ELF-1 (cell line): ENCODE data around the gene BRME1.

Source experiments
- DNase-seq: peaks from one replicate; pipeline ENCODE4 v3.0.0-alpha.2; 2016; ENCODE audit warnings: low read depth, low spot score

BRME1 gene

DNA sequence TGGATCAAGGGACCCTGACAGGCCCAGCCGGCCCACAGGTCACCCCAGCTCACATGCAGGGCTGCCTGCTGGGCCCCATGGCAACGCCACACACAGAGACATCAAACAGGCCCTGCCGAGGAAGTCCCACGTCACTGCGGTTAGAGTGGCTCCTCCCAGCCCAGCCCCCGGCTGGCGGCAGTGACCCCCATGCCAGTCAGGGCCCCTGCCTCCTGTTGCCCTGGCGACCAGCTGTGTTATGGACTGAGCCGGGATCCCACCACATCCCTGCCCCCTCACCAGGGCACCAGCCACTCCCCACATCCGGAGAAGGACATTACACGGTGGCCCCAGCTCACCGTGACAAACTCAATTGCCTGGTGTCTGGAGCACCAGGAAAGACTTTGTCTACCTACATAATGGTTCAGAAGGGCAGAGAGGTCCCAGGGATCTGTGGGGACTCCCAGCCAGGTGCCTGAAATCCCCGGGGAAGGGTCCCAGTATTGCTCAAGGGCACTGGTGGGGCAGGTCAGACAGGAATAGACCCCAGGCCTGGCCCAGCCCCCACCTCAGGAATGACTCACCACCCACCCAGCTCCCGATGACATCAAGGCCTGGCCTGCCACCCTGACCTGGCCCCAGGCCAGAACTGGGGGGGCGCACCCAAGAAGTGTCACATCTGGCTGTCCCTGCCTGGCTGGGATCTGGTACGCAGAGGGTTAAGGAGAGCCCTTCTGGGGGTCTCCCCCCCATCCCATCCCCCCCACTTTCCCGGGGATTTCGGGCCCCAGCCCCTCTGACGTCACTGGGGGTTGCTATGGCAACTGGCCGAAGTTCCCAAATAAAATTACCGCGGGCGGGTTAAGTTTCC is 59.1 kb downstream of the BRME1 start:
- peak; percentile 97 for DNase-seq

DNA sequence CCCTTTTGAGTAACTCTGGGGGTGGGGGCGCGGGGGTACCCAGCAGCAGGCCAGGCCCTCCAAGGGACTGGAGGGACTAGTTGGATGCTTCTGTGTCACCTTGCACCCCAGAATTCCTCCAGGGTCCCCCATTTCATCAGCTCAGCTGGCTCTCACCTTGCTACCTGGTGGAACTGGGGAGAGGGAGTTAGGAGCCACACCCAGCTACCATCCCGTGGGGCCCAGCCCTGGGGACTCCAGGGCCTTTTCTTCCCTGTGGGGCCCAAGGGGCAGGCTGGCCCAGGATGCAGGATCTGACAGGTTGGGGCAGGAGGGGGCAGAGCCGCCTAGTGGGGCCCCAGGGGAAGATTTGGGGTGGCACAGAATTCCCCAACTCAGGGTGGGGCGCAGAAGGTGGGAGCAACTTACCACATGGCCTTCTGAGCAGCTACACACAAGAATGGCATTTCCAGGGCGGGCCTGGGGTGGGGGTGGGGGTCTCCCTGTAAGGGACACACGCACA is 61.7 kb downstream of the BRME1 start:
- peak; percentile 4 for DNase-seq

DNA sequence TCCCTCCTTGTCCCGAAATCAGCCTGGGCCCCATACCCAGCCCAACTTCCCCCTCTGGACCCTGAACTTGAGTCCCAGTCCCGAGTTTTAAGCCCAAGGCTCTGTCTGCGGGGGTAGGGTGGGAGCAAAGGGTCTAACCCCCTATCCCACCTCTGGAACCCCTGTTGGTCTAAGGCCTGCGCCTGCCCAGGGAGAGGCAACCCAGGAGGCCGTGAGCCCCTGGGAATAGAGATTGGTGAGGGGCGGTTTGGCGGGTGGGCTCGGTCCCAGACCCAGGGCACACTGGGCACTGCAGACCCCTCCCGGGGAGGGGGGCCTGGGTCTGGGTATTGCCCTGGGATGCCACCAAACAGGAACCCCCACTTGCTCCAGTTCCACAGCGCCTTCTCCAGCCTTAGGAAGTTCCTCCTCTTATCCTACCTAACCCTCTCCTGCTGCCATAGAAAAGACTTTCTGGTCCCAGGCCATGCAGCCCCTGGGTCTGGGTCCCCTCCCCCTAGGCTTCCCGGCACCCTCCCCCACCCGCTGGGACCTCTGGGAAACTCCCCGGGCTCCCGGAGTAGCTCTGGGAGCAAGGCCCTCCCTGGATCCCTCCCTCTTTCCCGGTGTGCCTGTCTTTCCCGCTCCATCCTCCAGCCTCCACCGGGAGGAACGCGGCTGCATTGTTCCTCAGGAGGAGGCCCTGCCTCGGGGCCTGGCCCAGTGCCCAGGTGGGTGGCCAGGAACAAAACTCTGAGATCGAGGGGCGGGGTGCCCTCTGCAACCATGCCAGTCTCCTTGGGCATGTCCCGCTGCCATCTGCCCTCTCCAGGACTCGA is 62.6 kb downstream of the BRME1 start:
- peak; percentile 67 for DNase-seq

DNA sequence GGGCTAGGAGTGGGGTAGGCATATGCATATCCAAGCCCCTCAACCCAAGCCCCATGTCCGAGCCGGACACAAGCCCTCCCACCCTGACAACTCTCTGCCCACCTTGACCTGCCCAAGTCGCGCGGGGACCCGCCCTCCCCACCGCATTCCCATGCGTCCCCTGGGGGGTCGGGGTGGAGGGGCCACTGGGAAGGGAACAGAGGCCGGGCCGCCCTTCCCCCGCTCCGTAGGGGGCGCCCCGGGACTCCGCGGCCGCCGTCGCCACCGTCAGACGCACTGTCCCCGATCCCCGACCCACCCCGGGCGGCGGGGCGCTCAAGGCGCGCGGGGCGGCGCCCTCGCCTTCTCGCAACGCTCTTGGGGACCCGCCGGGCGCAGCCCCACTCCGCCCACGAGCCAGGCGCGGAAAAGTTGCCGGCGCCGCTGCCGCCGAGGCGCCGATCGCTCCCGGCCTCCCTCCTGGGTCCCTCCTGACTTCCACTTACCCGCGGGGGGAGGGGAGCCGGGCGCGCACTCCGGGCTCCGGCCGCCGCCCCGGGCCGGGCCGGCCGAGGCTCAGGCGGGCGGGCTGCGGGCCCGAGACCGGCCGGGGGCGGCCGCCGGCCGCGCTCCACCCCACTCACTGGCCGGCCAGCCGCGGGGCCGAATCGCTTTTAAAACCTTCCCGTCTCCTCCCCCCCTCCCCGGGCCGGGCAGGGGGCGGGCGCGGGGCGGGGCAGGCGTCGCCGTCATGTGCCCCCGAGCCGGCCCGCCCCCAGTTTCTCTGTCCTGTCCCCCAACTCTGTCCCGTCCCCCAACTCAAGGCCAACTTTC is 63.4 kb downstream of the BRME1 start:
- peak; percentile 45 for DNase-seq

DNA sequence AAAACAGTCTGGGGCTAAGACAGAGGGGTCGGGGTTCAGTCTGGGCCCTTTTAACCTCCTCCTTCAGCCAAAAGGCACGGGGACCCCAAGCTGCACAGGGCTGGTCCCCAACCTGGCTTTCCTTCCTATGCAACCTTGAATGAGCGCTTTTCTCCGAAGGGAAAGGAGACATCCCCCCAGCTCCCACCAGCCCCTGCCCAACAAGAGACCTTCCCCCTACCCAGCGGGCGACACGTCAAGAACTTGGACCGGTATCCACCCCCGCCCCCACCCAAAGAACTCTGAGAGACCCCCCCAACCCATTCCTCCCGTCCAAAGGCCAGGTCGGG is 64.0 kb downstream of the BRME1 start:
- no peak for DNase-seq

DNA sequence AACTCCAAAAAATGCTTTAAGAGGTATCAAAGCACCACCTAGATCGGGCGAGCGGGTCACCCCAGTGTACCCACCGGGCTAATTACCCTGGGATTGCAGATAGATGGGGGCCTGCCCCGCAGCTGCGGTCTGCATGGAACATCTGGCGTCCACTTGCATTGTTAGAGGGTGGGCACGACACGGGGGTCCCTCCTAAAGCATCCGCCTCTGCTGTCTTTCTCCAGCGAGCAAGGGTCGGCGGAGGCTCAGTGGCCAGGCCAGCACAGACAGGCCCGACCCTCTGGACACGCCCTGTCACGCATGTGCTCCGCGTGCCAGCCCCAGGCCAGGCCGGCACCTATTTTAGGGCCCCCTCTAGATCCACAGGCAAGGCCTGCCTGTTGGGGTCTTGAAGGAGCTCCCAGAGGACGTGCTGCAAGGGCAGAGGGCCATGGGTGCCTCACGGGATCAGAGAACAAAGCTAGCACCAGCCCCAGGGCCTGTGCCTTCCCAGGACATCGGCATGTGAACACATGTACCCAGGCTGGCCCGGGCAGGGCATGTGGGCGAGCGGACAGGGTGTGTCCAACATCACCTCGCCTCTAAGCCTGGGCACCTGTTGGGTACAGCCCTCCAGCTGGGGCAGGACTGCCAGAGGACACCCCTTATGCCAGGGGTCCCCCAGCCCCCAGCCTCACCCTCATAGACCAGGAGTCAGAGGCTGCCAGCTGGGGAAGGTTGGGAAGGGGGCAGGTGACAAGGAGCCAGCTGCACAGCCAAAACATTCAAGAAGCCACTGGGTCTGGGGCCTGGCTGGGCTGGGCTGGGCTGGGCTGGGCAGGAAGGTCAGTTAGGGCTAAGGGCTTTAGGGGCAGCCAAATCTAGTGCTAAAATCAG is 64.6 kb downstream of the BRME1 start:
- peak; percentile 47 for DNase-seq

DNA sequence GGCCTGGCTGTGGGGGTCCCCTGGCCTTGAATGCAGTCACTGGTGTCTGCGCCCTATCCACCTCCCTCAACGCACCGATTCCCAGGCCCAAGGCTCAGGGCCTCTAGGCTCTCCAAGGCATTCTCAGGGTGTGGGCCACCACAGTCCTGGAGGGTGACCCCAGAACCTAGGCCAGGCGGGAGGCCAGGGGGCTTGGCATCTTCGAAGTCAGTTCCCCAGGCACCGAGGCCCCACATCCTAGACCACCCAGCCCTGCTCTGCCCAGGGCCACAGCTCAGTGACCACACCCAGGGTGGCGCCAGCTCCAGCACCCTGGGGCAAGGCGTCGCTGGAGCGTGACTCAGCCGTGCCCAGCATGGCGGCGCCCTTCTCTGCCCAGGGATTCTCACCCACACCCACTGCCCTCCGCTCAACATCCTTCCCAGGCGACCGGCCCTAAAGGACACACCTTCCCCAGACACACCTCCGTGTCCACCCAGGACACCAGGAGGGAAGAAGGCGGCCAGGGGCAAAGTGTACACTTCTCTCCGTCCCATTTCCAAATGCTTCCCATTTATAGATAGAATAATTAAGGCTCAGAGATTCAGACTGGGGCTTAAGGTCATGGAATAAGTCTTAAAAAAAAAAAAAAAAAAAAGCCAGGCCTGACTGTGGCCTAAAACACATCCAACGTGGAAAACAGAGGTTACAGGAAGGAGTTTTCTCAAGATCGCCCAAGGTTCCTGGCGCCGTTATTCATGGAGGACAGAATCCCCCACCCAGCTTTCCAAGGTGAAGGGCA is 65.4 kb downstream of the BRME1 start:
- peak; percentile 25 for DNase-seq

DNA sequence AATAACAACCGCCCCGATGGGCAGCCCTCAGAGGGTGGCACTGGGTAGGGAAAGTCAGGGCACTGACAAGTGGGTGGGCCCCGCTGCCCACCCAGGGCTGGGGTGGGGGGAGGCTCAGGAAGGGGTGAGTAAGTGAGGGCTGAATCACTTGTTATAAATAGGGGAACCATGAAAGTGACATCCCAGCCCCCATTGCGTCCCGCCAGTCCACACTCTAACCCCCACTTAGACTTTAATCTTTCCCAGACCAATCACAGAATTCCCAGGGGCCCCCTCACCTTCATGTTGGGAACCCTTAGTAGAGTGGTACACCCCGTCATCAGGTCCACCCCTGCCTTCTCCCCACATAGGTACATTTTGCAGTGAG is 66.0 kb downstream of the BRME1 start:
- no peak for DNase-seq

DNA sequence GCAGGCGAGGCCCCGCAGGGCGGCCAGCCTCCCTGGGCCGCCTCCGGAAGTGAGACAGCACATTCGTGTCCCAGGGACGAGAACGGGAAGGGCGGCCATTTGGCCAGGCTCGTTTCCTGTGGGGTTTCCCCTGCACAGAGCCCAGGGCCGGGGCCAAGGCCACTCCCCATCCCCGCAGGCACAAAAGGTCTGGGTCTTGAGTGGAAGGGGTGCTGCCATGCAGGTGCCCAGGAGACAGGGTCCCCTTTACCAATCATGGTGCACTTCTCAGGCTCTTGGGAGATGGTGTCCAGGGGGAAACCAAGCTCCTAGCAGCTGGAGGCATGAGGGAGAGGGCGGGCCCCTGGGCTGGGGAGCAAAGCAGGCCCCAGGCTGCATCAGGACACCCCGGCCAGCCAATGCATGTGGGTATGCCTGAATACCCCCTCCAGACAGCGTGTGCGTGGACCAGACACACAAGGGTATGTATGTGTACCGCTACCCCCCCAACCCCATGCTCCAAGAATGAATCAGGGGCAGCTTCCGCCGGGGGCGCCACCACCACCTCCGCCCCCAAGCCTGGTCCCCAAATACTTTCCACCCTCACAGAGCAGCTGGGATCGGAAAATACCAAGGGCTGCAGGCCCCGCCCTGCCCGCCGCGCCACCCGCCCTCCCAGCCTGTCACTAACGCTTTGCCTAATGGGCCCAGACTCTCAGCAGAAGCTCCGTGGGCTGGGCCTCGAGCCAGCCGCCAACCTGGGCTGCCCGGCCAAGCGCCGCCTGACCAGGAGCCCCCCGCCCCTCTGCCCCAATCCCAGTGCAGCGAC is 66.6 kb downstream of the BRME1 start:
- peak; percentile 59 for DNase-seq

DNA sequence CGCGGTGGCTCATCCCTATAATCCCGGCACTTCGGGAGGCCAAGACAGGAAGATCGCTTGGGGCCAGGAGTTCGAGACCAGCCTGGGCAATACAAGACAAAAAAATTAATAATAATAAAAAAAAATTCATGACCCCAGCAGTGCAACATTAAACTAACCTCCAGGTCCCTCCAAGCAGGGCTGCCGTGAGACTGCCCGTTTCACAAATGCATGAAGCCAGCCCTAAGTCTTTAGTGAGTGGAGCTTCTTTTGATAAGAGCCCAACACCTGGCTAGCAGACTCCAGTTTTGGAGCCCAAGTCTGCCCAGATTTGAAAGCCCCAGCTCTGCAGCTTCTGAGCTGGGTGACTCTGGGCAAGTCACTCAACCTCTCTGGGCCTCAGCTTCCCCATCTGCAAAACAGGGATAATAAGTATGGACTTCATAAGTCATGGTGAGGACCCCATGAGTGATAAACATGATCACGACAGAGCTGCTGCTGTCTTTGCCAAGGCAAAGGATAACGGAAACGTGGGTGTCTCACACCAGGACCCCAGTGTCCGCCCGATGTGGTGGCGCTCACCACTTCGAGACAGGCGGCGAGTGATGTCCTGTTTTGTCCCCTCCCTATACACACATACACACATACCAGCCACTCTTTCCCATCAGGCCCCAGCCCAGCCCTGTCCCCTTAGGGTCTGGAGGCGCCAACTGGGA is 67.3 kb downstream of the BRME1 start:
- peak; percentile 82 for DNase-seq

DNA sequence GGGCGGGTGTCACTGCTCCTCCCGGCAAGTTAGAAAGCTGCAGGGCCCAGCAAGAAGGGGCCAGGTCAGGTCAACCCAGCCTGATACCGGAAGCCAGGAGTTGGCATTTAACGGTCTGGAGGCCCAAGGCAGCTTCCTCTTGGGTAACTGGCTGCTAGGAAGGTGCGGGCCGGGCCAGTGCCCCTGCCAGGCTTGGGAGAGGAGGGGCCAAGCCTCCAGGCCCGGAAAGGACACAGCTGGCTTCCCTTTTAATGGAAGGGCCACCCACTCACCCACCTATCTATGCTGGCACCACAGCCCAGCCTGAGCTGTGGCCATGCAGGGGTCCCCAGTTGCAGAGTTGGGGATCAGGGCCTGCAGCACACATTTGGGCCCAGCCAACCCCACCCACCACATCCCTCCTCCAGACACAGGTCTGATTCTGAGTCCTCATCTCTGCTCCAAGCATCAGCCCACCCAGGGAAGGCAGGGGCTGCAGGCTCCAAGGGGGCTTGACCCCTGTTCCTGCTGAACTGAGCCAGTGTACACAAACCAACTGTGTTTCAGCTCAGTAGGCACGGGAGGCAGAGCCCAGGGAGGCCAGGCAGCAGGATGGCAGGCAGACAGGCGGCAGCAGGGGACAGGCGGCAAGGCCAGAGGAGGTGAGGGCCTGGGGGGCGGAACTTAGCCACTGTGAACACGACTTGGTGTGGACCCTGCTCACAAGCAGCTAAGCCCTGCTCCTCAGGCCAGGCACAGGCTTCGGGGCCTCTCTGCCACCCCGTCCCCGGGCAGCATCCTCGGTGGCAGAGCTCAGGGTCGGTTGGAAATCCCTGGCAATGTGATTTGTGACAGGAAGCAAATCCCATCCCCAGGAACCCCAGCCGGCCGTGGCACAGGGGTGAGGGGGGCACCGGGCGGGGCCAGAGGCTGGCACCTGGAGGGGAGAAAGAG is 69.9 kb downstream of the BRME1 start:
- no peak for DNase-seq

DNA sequence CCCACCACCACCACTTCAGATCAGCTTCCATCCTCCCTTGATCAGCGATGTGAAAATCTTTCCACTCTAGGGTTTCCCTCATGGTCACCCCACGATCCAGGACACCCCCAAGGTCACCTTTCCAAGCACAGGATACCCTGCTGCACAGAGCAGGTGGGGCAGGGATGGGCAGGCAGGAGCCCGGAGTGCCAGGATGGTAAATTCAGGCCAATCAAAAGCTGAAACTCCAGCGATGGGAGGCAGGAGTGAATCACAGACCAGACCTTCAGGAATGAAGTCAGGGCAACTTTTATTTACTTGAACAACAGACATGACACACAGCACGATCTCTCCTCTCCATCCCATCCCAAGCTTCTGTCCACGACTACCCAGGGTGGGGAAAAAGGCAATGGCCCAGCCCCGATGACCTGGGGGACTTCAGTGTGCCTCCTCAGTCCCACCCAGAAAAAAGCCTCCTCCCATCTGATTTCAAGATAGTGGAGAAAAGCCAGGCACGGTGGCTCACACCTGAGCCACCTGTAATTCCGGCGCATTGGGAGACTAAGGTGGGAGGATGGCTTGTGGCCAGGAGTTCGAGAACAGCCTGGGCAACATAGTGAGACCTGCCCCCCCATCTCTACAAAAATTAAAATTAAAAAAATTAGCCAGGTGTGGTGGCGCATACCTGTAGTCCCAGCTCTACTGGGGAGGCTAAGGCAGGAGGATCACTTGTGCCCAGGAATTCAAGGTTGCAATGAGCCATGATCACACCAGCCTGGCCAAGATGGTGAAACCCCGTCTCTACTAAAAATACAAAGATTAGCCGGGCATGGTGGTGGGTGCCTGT is 71.5 kb downstream of the BRME1 start:
- no peak for DNase-seq

DNA sequence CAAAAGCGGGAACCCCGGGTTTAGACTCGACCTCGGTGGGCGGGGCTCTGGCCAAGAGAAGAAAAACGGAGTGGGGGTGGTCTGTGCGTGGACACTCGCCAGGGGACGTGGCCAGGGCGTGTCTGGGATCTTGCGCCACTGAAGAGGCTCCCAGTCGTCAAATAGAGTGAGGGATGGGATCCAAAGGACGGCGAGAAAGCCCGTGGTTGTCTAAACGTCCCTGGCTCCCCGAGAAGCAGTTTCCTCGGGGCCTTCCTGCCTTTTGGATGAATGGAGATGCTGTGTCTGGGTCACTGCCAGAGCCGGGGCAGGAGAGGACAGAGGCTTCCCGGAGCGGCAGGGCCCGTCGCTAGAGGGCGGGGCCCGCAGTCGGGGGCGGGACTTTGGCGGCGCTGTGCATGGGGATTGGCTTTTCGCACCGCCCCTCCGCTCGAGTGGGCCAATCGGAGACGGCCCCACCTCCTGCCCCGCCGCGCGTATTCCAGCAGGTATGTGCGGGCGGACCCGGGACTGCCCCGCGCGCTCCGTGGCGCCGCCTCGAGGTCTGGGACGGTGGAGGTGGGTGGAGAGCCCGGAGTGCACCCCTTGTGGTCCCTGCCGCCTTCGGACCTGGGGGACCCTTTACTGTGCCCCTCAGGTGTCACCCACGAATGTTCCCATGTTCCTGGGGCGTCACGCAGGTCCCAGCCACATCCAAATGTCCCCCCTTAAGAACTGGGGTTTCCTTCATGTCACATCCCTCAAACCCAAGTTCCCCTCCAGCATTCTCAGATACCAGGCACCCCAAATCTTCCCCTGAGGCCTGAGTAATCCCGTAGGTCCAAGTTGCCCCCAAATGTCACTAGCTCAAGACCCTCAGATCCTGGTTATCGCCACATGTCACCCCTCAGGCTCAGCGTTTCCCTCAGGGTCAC is 72.3 kb downstream of the BRME1 start:
- peak; percentile 96 for DNase-seq
